GM12874 (cell line): ENCODE measurements around the gene CCDC170.
A peak's percentile ranks its signal among the peaks of the same experiment; 100 is the strongest.

ENCODE experiments used
- TF ChIP-seq, protein P1 (sequence below): IDR thresholded peaks from 2 replicates; pipeline ENCODE4 v1.5.1; 2011; ENCODE audit warnings: low read depth, mild to moderate bottlenecking, control low read depth, low read length, moderate library complexity; ENCODE audit not compliant: insufficient read depth

Gene CCDC170

DNA sequence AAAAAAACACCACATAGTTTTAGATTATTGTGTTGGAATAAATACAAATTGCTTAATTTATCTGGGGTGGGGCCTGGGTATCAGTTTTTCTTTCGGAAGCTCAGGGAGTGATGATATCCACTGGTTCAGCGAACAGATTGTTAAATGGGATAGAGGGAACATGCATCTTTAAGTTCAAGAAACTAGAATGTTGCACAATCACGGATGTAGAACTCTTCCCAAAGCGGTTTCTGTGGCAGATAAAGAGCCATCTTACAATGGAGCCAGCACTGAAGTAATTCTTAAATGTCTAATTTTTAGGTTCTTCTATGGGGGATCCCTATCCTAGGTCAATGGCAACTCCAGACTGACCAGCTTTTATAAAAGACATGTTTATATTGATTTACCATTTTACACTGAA is 32.1 kb upstream of the CCDC170 start:
- TF ChIP-seq, protein P1, sequence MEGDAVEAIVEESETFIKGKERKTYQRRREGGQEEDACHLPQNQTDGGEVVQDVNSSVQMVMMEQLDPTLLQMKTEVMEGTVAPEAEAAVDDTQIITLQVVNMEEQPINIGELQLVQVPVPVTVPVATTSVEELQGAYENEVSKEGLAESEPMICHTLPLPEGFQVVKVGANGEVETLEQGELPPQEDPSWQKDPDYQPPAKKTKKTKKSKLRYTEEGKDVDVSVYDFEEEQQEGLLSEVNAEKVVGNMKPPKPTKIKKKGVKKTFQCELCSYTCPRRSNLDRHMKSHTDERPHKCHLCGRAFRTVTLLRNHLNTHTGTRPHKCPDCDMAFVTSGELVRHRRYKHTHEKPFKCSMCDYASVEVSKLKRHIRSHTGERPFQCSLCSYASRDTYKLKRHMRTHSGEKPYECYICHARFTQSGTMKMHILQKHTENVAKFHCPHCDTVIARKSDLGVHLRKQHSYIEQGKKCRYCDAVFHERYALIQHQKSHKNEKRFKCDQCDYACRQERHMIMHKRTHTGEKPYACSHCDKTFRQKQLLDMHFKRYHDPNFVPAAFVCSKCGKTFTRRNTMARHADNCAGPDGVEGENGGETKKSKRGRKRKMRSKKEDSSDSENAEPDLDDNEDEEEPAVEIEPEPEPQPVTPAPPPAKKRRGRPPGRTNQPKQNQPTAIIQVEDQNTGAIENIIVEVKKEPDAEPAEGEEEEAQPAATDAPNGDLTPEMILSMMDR = no peak

DNA sequence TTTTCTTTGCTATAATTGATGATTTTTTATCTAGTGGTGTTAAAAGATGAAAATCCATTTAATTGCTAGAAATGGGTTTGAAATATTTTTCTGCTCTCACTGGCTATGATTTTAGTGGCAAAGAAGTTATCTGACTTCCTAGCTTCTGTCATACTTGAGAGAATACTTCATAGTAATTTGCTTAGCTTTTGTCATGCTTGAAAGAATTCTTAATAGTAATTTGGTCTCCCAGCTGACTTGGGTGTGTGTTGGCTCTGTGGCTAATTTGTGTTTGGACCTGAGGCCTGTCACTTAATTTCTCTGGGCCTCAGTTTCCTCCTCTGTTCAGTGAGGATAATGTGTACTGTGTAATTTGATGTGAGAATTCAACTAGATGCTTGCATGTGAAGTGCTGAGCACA is 29.1 kb upstream of the CCDC170 start:
- TF ChIP-seq, protein P1 = no peak

DNA sequence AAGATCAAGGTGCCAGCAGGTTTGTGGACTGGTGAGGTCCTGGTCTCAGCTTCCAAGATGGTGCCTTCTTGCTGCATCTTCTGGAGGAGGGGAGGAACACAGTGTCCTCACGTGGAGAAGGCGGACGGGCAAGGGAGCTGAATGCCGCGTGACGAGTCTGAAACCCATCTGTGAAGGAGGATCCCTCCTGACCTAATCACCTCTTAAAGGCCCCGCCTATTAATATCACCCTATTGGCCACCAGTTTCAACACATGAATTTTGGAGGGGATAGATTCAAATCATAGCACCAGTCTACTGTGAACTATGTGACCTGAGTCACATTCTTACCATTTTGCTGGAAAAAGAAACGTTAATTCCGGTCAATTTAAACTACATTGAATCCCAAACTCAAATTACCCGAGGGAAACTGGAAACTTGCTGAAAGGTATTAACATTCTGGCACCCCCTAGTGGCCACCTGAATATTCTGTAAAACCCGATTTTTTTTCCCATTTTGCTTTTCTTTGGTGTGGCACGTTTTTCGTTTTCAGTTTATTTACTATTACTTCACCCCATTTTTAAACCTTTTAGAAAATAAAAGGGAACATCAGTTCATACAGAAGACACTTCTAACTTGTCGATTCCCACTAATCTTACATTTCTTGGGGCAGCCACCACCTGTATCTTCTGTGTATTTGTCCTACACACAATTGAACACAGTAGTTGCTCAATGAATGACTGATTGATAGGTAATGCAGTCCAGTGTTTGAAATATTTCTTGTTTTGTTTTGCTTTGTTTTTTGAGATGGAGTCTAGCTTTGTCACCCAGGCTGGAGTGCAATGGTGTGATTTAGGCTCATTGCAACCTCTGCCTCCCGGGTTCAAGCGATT is 17.9 kb upstream of the CCDC170 start:
- TF ChIP-seq, protein P1 = peak; percentile 61

DNA sequence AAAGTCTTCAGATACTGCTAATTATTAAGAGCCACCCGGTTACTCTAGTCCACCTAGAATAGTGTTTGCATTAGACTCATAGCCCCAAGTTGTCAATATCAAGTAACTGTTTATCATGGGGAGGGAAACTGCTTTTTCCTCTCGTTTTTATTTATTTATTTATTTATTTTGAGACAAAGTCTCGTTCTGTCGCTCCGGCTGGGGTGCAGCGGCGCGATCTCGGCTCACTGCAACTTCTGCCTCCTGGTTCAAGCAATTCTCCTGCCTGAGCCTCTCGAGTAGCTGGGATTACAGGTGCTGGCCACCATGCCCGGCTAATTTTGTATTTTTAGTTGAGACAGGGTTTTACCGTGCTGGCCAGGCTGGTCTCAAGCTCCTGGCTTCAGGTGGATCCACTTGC is 16.1 kb upstream of the CCDC170 start:
- TF ChIP-seq, protein P1 = no peak

DNA sequence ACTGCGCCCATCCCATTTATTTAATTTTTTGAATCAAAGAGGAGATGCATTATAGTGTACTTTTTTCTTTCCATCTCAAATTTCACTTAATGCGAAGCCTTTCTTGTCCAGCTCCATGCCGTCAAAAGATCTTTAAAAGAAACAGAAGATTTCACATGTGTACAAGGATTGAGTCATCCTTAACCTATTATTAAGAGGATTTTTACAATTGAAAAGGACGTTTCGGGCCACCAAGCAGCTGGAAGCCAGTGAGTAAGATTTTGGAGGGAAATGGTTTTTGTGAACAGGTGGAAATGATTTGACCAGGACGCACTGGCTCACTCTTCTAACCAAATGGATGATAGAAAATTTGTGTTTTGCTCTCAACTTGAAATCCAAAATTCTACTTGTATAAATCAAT is 15.1 kb upstream of the CCDC170 start:
- TF ChIP-seq, protein P1 = no peak

DNA sequence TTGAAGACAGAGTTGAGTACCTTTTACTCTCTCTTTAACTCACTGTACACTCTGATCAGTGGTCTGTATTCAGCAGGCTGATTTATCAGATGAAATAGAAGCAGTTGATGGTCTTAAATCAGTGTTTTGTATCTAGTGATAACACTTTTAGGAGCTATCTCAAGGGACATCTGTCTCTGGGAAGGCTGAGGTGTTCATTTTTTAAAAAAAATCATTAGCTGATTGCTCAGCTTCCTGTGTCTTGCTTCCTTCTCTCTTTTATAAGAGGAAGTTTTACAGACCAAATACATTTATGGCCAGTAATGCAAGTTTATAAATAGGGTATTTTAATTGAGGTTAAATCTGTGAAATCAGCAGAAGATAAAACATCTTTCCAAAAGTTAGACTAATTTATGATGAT is 12.0 kb upstream of the CCDC170 start:
- TF ChIP-seq, protein P1 = no peak

DNA sequence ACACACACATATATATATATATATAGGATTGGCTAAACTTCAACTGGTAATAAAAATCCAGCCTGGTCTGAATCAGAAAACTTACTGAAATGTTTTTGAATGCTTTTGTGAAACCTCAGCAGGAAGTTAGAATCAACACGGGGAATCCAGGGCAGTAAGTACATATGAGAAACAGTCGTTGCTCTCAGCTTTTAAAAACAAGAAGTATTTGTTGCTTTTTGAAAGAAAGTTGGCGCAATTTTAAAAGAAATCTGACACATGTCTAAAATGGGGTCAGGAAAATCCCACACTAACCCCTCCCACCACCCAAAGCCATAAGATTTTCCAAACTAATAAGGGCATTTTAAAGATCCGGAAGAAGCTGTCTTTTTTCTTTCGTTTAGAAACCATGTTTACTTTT is 11.5 kb upstream of the CCDC170 start:
- TF ChIP-seq, protein P1 = no peak
